ENCODE data around the gene PACSIN1.

The PACSIN1 gene

DNA sequence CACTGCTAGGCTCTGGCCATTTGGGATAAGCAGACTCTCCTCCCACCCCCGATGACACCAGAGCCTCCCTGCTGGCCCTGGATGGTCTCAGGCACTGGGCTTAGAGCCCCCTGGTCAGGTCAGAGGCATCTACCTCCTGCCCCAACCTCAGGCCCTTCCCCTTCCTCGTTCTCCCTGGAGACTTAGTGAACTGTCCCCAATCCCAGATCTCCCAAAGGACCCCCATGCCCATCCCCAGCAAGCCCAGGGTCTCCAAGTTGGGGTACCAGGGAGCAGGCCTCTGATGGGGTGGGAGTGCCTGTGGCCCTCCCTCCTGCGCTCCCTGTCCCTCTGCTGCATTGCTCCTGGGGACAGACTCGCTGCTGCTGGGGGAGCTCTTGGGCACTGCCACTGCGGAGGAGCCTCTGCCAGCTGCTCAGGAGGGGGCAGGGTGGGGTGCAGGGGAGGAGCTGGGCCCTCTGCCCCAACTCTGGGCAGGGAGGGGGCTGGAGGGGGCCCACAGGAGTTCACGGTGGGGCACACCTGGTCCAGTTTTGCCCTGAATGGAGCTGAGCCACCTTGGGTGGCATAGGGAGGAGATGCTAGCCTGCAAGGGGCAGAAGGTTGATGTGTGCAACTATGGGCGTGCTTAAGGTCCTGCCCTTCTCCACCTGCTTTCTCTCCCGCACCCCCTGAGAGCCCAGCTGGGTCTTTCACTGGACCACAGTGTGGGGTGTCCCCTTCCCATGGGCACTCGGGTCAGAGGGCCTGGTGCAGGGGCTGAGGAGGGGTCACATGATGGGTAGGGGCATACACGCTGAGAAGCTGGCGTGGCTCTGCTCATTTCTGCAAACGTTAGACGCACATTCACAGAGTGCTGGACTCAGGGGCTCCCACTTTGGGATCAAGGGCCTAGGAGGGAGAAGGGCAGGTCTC, 49.9 kb downstream of the PACSIN1 start:
- FAIRE-seq, result no peak

GRCh38 chr6:34516391-34517324, 50.8 kb downstream of the PACSIN1 start:
- no peak for FAIRE-seq

GRCh38 chr6:34517461-34517881, 51.6 kb downstream of the PACSIN1 start:
- FAIRE-seq, result no peak

DNA sequence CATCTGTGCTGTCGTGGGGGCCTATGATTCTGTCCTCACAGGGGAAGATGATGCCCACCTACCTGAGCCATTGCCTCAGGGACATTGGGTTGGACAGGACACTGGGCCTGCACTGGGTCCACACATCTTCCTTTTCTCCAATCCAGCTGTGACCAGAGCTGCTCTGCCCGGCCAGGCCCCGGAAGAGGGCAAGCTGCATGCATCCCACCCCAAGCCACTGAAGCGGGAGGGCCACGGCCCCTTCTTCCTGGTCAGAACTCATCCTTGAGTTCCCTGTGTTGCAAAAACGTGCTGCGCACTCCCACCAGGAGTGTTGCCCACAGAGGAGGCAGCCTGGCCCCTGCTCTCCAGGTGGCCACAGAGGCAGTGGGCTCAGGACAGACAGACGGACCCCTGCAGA, 52.1 kb downstream of the PACSIN1 start:
- no peak for FAIRE-seq

- FAIRE-seq, result no peak
Observed at GRCh38 chr6:34518669-34519365, 52.9 kb downstream of the PACSIN1 start.

GRCh38 chr6:34519971-34520644, 54.2 kb downstream of the PACSIN1 start:
- no peak for FAIRE-seq

DNA sequence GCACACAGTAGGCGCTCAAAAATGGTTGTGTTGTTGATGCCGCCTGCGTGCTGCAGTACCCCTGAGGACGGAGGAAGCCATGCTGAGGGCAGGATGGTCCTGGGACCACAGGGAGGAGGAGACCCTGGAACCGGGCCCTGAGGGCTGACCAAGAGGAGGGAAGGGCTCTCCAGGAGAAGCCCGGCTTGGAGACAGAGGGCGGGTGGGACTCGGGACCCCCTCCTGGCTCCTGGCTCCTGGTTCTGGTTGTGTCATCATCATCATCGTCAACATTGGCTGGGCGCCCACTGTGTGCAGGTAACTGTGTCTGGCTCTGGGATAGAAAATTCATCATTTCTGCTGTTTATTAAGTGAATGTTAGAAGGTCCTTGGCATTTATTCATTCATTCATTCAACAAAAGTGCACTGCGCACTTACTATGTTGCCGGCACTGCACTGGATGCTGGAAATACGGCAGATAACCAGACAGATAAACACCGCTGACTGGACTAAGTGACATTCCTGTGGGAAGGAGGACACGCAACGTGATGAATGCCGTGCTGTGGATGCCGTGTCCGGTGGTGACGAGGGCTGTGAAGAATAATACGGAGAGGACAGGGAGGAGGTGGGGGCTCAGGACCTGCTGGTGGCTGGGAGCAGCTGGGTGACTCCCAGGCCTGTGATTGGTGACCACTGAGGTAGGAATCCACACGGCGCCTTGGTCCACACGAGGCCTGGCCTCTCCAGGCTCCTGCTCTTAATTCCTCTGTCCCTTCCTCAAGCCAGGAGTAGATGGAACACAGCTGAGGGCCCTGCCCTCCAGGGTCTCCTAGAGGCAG, 55.0 kb downstream of the PACSIN1 start:
- FAIRE-seq, result no peak

DNA sequence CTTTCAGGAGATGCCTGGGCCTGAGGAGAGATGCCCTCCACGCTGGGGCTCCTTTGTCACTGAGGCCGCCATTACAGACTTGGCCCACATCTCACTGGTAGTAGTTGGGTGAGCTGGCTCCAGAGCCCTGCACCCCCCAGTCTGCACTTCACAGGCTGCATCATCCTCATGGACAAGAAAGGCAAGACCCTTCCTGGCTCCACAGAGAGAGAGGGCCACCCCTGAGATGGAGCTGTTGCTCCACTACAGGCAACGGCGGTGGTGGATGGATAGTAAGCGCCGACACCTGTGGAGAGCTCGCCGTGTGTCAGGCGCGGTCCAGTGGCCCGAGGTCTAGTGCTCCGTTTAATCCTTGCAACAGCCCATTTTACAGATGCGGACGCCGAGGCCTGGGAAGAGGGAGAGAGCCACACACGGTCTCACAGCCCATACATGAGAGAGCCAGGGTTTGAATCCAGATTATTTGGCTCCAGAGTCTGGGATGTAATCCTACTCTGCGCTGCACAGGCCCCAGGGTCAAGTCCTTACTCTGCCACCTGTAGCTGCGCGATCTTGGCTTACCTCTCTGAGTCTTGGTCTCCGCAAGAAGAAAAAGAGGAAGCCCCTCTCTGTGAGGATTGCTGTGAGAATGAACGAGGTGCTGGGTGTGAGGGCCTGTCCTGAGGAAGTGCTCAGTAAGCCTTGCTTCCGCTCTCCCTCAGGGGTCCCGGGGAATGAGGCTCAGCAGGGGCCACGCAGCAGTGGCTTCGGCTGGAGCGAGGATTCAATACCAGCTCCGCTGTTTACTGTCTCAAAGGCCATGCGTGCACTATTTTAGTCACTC, 55.8 kb downstream of the PACSIN1 start:
- FAIRE-seq, result no peak

- no peak for FAIRE-seq
Observed at GRCh38 chr6:34522761-34523160, 56.9 kb downstream of the PACSIN1 start.

GRCh38 chr6:34523441-34524206, 57.7 kb downstream of the PACSIN1 start:
- no peak for FAIRE-seq

GRCh38 chr6:34524499-34524898, 58.6 kb downstream of the PACSIN1 start:
- FAIRE-seq, result no peak

- FAIRE-seq, result no peak
Observed at GRCh38 chr6:34524971-34525370, 59.1 kb downstream of the PACSIN1 start.

DNA sequence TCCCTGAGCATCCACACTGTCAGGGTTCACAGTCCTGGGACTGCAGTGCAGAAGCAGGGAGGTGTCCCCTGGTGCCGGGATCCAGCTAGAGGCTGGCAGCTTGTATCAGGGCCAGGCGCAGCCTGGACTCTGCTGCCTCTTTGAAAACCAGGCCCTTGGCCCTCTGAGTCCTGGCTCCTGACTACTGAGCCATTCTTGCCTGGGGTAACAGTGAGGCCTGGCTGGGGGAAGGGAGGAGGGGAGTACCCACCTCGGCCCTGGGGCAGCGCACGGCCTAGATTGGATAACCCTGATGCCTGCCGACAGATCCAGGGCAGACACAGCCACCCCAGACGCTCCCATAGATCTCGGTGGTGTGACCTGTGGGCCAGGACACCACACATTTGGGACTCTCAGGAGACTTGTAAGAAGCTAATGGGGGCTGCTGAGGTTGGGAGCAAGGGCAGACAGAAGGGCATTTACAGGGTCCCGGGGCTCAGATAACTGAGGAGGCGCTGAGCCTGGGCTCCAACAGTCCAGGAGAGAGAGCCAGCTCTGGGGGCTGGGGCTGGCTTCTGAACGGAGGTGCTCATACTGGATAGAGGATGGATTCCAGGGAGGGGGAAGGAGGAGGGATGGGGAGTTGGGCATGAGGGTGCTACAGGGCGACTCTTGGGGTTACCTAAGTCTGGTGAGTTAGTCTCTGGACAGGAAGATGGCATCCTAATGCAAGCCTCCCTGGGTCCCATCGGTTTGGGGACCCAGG, 59.7 kb downstream of the PACSIN1 start:
- no peak for FAIRE-seq

DNA sequence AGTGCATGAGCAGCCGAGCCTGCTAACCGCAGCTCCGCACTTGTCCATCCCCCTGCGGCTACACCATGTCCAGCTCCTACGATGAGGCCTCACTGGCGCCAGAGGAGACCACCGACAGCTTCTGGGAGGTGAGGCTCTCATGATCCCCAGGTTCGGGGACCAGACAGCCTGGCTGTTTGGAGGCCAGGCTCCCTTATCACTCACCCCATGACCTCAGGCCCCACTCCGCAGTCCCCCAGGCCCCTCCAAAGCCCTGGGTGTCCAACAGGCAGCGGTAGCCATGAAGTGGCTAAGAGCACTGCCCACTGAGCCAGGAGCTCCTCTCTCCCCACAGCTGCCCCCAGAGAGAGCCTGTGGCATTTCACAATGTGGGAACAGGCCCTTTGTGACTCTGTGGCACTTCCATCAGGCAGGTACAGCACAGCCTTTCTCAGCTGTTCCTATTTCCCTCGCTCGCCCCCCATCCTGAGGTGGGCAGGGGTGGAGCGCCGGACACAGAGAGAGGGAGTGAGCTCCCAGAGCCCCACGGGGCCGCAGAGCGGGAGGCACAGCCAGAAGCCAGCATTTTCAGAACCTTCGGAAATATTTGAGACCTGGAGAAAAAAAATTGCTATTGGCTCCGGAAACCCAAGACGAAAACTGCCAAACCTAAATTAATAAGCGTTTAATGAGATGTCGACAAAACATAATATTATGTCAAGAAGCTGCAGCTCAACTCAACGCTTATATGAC, 60.5 kb downstream of the PACSIN1 start:
- no peak for FAIRE-seq

GRCh38 chr6:34526992-34527728, 61.3 kb downstream of the PACSIN1 start:
- no peak for FAIRE-seq

- FAIRE-seq, result no peak
Observed at GRCh38 chr6:34527751-34528670, 62.1 kb downstream of the PACSIN1 start.
